K562 (cell line): ENCODE measurements around the gene PDPK1. TPM values are rescaled to one million over a fixed set of nuclear protein-coding genes. Genes with fewer than 3 reads are reported as not detected.
A peak's percentile ranks its signal among the peaks of the same experiment; 100 is the strongest.

ENCODE experiments used
- ATF4 ChIP-seq: fragments of 450-650 bp; formaldehyde crosslinking; IDR thresholded peaks from 2 replicates; pipeline ENCODE4 v1.4.0; 2022; ENCODE audit warnings: mild to moderate bottlenecking, moderate library complexity
- CTCF ChIP-seq, 3 experiments: IDR thresholded peaks in 2 of 3; conservative IDR thresholded peaks in 1 of 3; 2 replicates each; pipeline ENCODE4 v1.5.1; 2011 to 2012; ENCODE audit warnings: low read length in 3 of 3, mild to moderate bottlenecking in 3 of 3, control low read depth in 2 of 3, improper control_type of control experiment in 1 of 3, inconsistent platforms in 1 of 3, low read depth in 1 of 3, mixed read lengths in 1 of 3, moderate library complexity in 1 of 3; ENCODE audit not compliant: insufficient read depth in 2 of 3
- DDX20 ChIP-seq: fragments of 450-650 bp; IDR thresholded peaks from 2 replicates; pipeline ENCODE4 v1.6.1; 2016; ENCODE audit warnings: missing genetic modification characterization, low read depth, mild to moderate bottlenecking, missing compliant biosample characterization, moderate library complexity
- ETS1 ChIP-seq: conservative IDR thresholded peaks from 2 replicates; pipeline ENCODE4 v1.6.1; 2011; ENCODE audit warnings: low read depth, mild to moderate bottlenecking, low read length; ENCODE audit not compliant: control insufficient read depth
- FUS ChIP-seq: fragments of 200-400 bp; formaldehyde crosslinking; optimal IDR thresholded peaks from 2 replicates; pipeline ENCODE3; 2017; ENCODE audit warnings: low read depth, low read length
- HCFC1 ChIP-seq: IDR thresholded peaks from 2 replicates; pipeline ENCODE4 v1.6.1; 2012; ENCODE audit warnings: low read depth, low read length, improper control_type of control experiment
- PTBP1 ChIP-seq: fragments of 200-400 bp; formaldehyde crosslinking; IDR thresholded peaks from 2 replicates; pipeline ENCODE4 v1.6.1; 2017; ENCODE audit warnings: low read depth, low read length
- SETDB1 ChIP-seq: IDR thresholded peaks from one replicate; pipeline ENCODE4 v1.6.1; 2012; ENCODE audit warnings: low read length, control low read depth, inconsistent platforms
- SOX6 ChIP-seq: fragments of 450-650 bp; IDR thresholded peaks from 2 replicates; pipeline ENCODE4 v1.6.1; 2014; ENCODE audit warnings: mild to moderate bottlenecking
- ZBTB2 ChIP-seq: fragments of 450-650 bp; IDR thresholded peaks from 2 replicates; pipeline ENCODE4 v1.6.1; 2016; ENCODE audit warnings: antibody characterized with exemption
- ZBTB7A ChIP-seq: IDR thresholded peaks from 2 replicates; pipeline ENCODE4 v1.6.1; 2011; ENCODE audit warnings: low read depth, mild to moderate bottlenecking, low read length, moderate library complexity, borderline replicate concordance; ENCODE audit not compliant: control insufficient read depth
- ZFP30 ChIP-seq: fragments of 250-450 bp; sonication (Bioruptor Pico); IDR thresholded peaks from 2 replicates; pipeline ENCODE4 v1.8.0; 2022; ENCODE audit warnings: moderate library complexity, mild to moderate bottlenecking, inconsistent platforms, borderline replicate concordance
- ZFP91 ChIP-seq: sonication (generic); formaldehyde crosslinking; IDR thresholded peaks from 2 replicates; pipeline ENCODE4 v1.8.0; 2022; ENCODE audit warnings: mild to moderate bottlenecking, missing genetic modification reagents
- ZNF639 ChIP-seq, 2 experiments: fragments of 200-800 bp in 1 of 2; sonication (Bioruptor generic) in 1 of 2; sonication (generic) in 1 of 2; formaldehyde crosslinking in 1 of 2; IDR thresholded peaks in 1 of 2; conservative IDR thresholded peaks in 1 of 2; 2 replicates each; pipeline versions ENCODE4 v1.5.0 to v1.6.1; 2016 to 2020; ENCODE audit warnings: missing compliant biosample characterization in 1 of 2, missing genetic modification characterization in 1 of 2, missing genetic modification reagents in 1 of 2
- ZNF668 ChIP-seq: fragments of 250-450 bp; sonication (Bioruptor Pico); IDR thresholded peaks from 2 replicates; pipeline ENCODE4 v1.8.0; 2022; ENCODE audit warnings: mild to moderate bottlenecking, inconsistent platforms
- polyA plus RNA-seq, 8 experiments: library from polyadenylated mRNA; depleted of rRNA in 4 of 8; stranded (reverse) in 5 of 8; unstranded in 3 of 8; fragments of >200 nt; fragmentation: Nextera tagmentation in 2 of 8; fragmentation: Illumina TruSeq in 1 of 8; extraction: Ambion mirVana in 2 of 8; extraction: Trizol in 1 of 8; gene quantifications; 2 replicates each; pipeline versions ENCODE4 v1.2.1 to v1.2.3, GENCODE V29; 2011 to 2014; ENCODE audit warnings: inconsistent platforms in 1 of 8, missing spikeins in 1 of 8
- total RNA-seq, 7 experiments: library from RNA; depleted of rRNA in 6 of 7; stranded (reverse); fragments of >200 nt in 6 of 7; fragmentation: Illumina TruSeq in 2 of 7; extraction: Trizol in 2 of 7; gene quantifications; 2 replicates each; pipeline versions ENCODE4 v1.2.1 to v1.2.3, GENCODE V29; 2011 to 2021; ENCODE audit warnings: low replicate concordance in 1 of 7

PDPK1 gene
- total and polyA plus RNA-seq, 9 of the 15 experiments (the other 6 are each of a cell fraction or from before 2014, with no cell fraction given): 4.0 to 37.2 (median 18.7) TPM

- peak in 1 of 2 experiments; percentile 93; a peak in 2 of 4 replicates for TF ChIP-seq ZNF639 (CRISPR knock-in tag; conservative IDR thresholded peaks at IDR 0.05 in 1 of 2, IDR thresholded peaks at IDR 0.05 in 1 of 2)
- TF ChIP-seq ZBTB2: no peak
- TF ChIP-seq HCFC1: peak; percentile 51; the same call in 1 of the 2 replicates
- TF ChIP-seq ZNF668: no peak
- TF ChIP-seq PTBP1: no peak
- peak; percentile 90 for TF ChIP-seq ZBTB7A
- TF ChIP-seq SETDB1: no peak
- TF ChIP-seq DDX20 (tag): no peak
- peak; percentile 44; the same call in 1 of the 2 replicates for TF ChIP-seq ETS1
- TF ChIP-seq ZFP91 (CRISPR knock-in tag): no peak
- TF ChIP-seq CTCF (IDR thresholded peaks at IDR 0.05 in 2 of 3, conservative IDR thresholded peaks at IDR 0.05 in 1 of 3; ENCODE audit: insufficient read depth in 2 of 3, low read depth in 1 of 3, low read length in 3 of 3): no peak
- no peak for TF ChIP-seq SOX6
- TF ChIP-seq FUS: no peak
- no peak for TF ChIP-seq ZFP30 (CRISPR knock-in tag)
- TF ChIP-seq ATF4 (CRISPR knock-in tag): no peak
Observed at GRCh38 chr16:2537451-2538379, at the start of gene PDPK1 (continued).
